Stimulated activated CD4-positive, alpha-beta T cell treated with anti-CD3 and anti-CD28 coated beads, Interleukin-1b, Interleukin-23, amount 100 ng/mL, for 24 hours (primary cell): ENCODE measurements around the gene PTPN4.
"Not testable (repeated sequence)": the region's sequence is repeated elsewhere in the genome, so short reads cannot be mapped to it uniquely, and the experiment has no call there.

ENCODE experiments used
- DNase-seq, 4 experiments: peaks; one replicate each; pipeline ENCODE4 v3.0.0-alpha.2; 2020; ENCODE audit warnings: low read depth in 4 of 4, low spot score in 1 of 4

Gene PTPN4

GRCh38 chr2:119764832-119765231 lies 5.1 kb downstream of the PTPN4 start:
- no peak for DNase-seq

- no peak for DNase-seq
Observed at GRCh38 chr2:119765433-119766002, 5.8 kb downstream of the PTPN4 start.

- DNase-seq = no peak
Observed at GRCh38 chr2:119766944-119767343, 7.2 kb downstream of the PTPN4 start.

GRCh38 chr2:119768742-119769141 lies 9.0 kb downstream of the PTPN4 start:
- DNase-seq = no peak

- DNase-seq = no peak
Observed at GRCh38 chr2:119769645-119770044, 9.9 kb downstream of the PTPN4 start.

GRCh38 chr2:119771331-119771730 lies 11.6 kb downstream of the PTPN4 start:
- no peak for DNase-seq

- no peak for DNase-seq
Observed at GRCh38 chr2:119772128-119772527, 12.4 kb downstream of the PTPN4 start.

- no peak for DNase-seq
Observed at GRCh38 chr2:119772767-119773166, 13.0 kb downstream of the PTPN4 start.

- no peak for DNase-seq
Observed at GRCh38 chr2:119774026-119774425, 14.3 kb downstream of the PTPN4 start.

GRCh38 chr2:119775102-119775501 lies 15.4 kb downstream of the PTPN4 start:
- DNase-seq = no peak

GRCh38 chr2:119782308-119783027 lies 22.7 kb downstream of the PTPN4 start:
- no peak for DNase-seq

GRCh38 chr2:119784876-119785275 lies 25.2 kb downstream of the PTPN4 start:
- DNase-seq = no peak

- DNase-seq = no peak
Observed at GRCh38 chr2:119786295-119786694, 26.6 kb downstream of the PTPN4 start.

- no peak for DNase-seq
Observed at GRCh38 chr2:119788752-119789151, 29.0 kb downstream of the PTPN4 start.

- DNase-seq = no peak
Observed at GRCh38 chr2:119790466-119790865, 30.7 kb downstream of the PTPN4 start.

- DNase-seq = no peak
Observed at GRCh38 chr2:119792907-119793312, 33.2 kb downstream of the PTPN4 start.

- no peak for DNase-seq
Observed at GRCh38 chr2:119794237-119794636, 34.5 kb downstream of the PTPN4 start.

GRCh38 chr2:119795309-119796303 lies 35.9 kb downstream of the PTPN4 start:
- DNase-seq = no peak

- no peak for DNase-seq
Observed at GRCh38 chr2:119800376-119800902, 40.7 kb downstream of the PTPN4 start.

- DNase-seq = no peak
Observed at GRCh38 chr2:119801040-119801439, 41.3 kb downstream of the PTPN4 start.

GRCh38 chr2:119801989-119802388 lies 42.3 kb downstream of the PTPN4 start:
- not testable (repeated sequence) for DNase-seq

GRCh38 chr2:119803101-119803500 lies 43.4 kb downstream of the PTPN4 start:
- no peak for DNase-seq
